HUES64 (cell line): Measurements from ENCODE around the gene SLC8A2. TPM values are rescaled to one million over a fixed set of nuclear protein-coding genes. Genes with fewer than 3 reads are reported as not detected.

Source experiments
- H3K27ac ChIP-seq: 2 replicates; pipeline ENCODE4 v1.7.0; 2013; ENCODE audit warnings: low read depth, low read length, inconsistent platforms
- H3K27me3 ChIP-seq: 2 replicates; pipeline ENCODE4 v1.6.1; 2013; ENCODE audit warnings: mild to moderate bottlenecking, low read length; ENCODE audit not compliant: insufficient read depth
- H3K36me3 ChIP-seq: 2 replicates; pipeline ENCODE4 v1.6.1; 2013; ENCODE audit warnings: mild to moderate bottlenecking, low read length; ENCODE audit not compliant: insufficient read depth
- H3K4me1 ChIP-seq: 2 replicates; pipeline ENCODE4 v1.6.1; 2013; ENCODE audit warnings: mild to moderate bottlenecking, low read length, moderate library complexity; ENCODE audit not compliant: insufficient read depth
- H3K4me3 ChIP-seq: 2 replicates; pipeline ENCODE4 v1.5.1; 2013; ENCODE audit warnings: mild to moderate bottlenecking, low read length, moderate library complexity
- H3K9ac ChIP-seq: 2 replicates; pipeline ENCODE4 v1.6.1; 2013; ENCODE audit warnings: mild to moderate bottlenecking, low read depth, low read length
- H3K9me3 ChIP-seq: 2 replicates; pipeline ENCODE4 v1.6.1; 2013; ENCODE audit warnings: low read depth, low read length; ENCODE audit not compliant: insufficient read depth
- WGBS: fragments of 150-250, 120-280 bp; methylation state at CpG from one replicate; pipeline ENCODE4 v1.1.7; 2013; ENCODE audit warnings: missing lambda C conversion rate; 5-methylcytosine and 5-hydroxymethylcytosine counted together
- polyA plus RNA-seq, 2 experiments: library from polyadenylated mRNA; stranded (reverse); fragments of 50-300 nt; gene quantifications; one replicate each; pipeline ENCODE4 v1.2.3, GENCODE V29; 2013

SLC8A2 gene
- polyA plus RNA-seq (2013, experiment 1 of 2), result 3.0 TPM
- polyA plus RNA-seq (2013, experiment 2 of 2), result 3.4 TPM

DNA sequence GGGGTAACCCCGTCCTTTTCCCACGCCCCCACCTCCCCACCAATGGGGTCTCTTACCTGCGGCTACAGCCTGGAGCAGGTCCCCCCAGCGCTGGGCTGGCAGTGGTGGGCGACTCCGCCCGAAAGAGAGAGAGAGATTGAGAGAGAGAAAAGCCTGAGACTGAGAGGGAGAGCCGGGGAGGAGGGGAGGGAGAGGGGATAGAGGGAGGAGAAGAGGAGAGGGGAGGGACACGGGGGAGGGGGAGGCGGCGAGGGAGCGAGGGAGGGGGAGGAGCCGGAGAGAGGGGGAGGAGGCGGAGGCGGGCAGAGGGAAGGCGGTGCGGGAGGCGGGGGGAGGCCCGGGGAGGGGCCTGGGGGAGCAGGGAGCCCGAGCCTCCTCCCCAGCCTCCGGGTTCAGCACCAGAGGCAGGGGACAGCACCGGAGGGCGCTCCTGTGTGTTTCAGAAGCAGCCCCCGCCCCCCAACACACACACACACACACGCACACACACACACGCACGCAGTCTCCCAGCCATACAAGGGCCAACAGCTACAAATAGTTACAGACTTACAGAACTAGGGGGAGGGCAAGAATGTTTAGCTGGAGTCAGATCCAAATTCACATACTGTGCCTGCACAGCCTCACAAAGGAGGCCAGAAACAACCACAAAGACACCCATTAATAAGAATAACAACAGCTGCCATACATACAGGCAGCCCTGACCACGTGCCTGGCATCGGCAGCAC lies at the start of gene SLC8A2:
SLC8A2 (minus strand) TSS at position 161 of the 725 bp plus-strand sequence. CDS start 5,490 bp downstream, outside the sequence.
- peaks cover 16% of the 10 kb centered on the region for H3K27me3 ChIP-seq
- peaks cover 14% of the 10 kb centered on the region; the same call in 1 of the 2 replicates for H3K4me1 ChIP-seq
- WGBS, result 6% methylated on average over 21 of the region's 29 CpGs
- H3K9ac ChIP-seq, result no peak within 1 kb of the TSS
- H3K27ac ChIP-seq, result no peak within 1 kb of the TSS
- H3K36me3 ChIP-seq, result no peaks in the 10 kb centered on the region
- peak within 1 kb of the TSS; percentile 69 for H3K4me3 ChIP-seq
- no peaks in the 10 kb centered on the region for H3K9me3 ChIP-seq

- Histone ChIP-seq H3K27me3 (no peaks in the 10 kb centered on the region), H3K9ac (no peak overlapping the region), H3K4me1 (no peaks in the 10 kb centered on the region), H3K36me3 (no peaks in the 10 kb centered on the region), H3K9me3 (no peaks in the 10 kb centered on the region), H3K27ac (no peak overlapping the region), H3K4me3 (no peak overlapping the region)
- WGBS, result 83% methylated on average over 6 of the region's 6 CpGs
Measured at GRCh38 chr19:47520839-47521238, 49.1 kb upstream of the SLC8A2 start.

DNA sequence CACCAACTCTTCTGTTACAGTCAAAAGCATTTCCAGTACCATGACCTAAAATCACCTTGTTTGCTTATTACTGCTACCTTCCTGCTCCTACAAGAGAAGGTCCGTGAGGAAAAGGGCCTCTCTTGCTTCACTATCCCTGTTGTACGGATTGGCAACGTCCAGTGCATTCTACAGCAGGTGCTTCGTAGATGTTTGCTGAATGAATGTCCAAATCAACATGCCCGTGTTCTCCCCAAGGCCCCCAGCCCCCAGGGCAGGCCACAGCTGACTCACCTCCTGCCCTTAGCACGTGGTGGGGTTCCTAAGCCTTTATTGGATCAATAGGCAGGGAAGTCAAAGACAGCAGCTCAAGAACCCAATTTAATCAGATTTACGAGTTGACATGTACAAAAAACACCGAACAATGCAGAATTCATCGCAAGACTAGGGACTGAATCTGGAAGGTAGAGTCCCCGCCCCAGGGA lies 48.7 kb upstream of the SLC8A2 start:
- H3K4me3 ChIP-seq, result no peak overlapping the region
- H3K27me3 ChIP-seq, result no peaks in the 10 kb centered on the region
- H3K9ac ChIP-seq, result no peak overlapping the region
- H3K36me3 ChIP-seq, result no peaks in the 10 kb centered on the region
- H3K27ac ChIP-seq, result no peak overlapping the region
- WGBS, result 74% methylated on average over 10 of the region's 10 CpGs
- H3K4me1 ChIP-seq, result no peaks in the 10 kb centered on the region
- H3K9me3 ChIP-seq, result no peaks in the 10 kb centered on the region

DNA sequence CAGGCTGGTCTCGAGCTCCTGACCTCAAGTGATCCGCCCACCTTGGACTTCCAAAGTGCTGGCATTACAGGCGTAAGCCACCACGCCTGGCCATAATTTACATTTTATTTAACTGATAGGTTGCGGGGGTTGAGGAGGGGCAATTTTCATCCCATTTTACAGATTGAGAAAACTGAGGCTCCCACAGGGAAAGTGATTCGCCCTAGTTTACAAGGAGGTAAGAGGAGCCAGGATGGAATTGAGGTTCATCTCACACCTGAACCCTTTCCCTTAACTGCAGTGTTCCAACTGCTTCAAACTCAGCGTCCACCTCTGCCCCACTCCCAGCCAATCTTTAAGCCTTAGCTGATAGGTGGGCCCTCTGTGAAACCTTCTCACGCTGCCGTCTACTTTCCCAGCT lies 47.2 kb upstream of the SLC8A2 start:
- Histone ChIP-seq H3K4me3 (no peak overlapping the region), H3K9ac (no peak overlapping the region), H3K27ac (no peak overlapping the region), H3K4me1 (no peaks in the 10 kb centered on the region), H3K9me3 (no peaks in the 10 kb centered on the region), H3K27me3 (no peaks in the 10 kb centered on the region), H3K36me3 (no peaks in the 10 kb centered on the region)
- 89% methylated on average over 9 of the region's 9 CpGs for WGBS

- 96% methylated on average over 4 of the region's 4 CpGs for WGBS
- no peak overlapping the region for H3K4me3 ChIP-seq
- no peak overlapping the region for H3K27ac ChIP-seq
- no peaks in the 10 kb centered on the region for H3K27me3 ChIP-seq
- no peaks in the 10 kb centered on the region for H3K36me3 ChIP-seq
- no peak overlapping the region for H3K9ac ChIP-seq
- H3K9me3 ChIP-seq, result no peaks in the 10 kb centered on the region
- no peaks in the 10 kb centered on the region for H3K4me1 ChIP-seq
Measured at GRCh38 chr19:47518139-47518538, 46.4 kb upstream of the SLC8A2 start.

GRCh38 chr19:47514869-47515588 lies 43.3 kb upstream of the SLC8A2 start, which contains the start of gene NAPA:
Gene NAPA, minus strand, starts transcription at chr19:47515063. Its CDS starts 123 bp downstream, at chr19:47514940.
- under 1% methylated on average over 78 of the region's 78 CpGs for WGBS
- Histone ChIP-seq H3K27ac (peak within 1 kb of the TSS; percentile 81), H3K4me3 (peak within 1 kb of the TSS; percentile 96), H3K4me1 (no peaks in the 10 kb centered on the region), H3K9ac (peak within 1 kb of the TSS; percentile 89), H3K9me3 (no peaks in the 10 kb centered on the region), H3K27me3 (no peaks in the 10 kb centered on the region), H3K36me3 (no peaks in the 10 kb centered on the region)

- Histone ChIP-seq H3K4me1 (no peaks in the 10 kb centered on the region), H3K4me3 (peak overlapping the region; percentile 96), H3K9ac (peak overlapping the region; percentile 89), H3K36me3 (no peaks in the 10 kb centered on the region), H3K27me3 (no peaks in the 10 kb centered on the region), H3K27ac (peak overlapping the region; percentile 81), H3K9me3 (no peaks in the 10 kb centered on the region)
- 9% methylated on average over 40 of the region's 40 CpGs for WGBS
Measured at GRCh38 chr19:47514151-47514868, 42.6 kb upstream of the SLC8A2 start.

GRCh38 chr19:47512948-47513319 lies 41.2 kb upstream of the SLC8A2 start:
- H3K9me3 ChIP-seq, result no peaks in the 10 kb centered on the region
- no peak overlapping the region for H3K27ac ChIP-seq
- H3K9ac ChIP-seq, result no peak overlapping the region
- no peaks in the 10 kb centered on the region for H3K27me3 ChIP-seq
- no peaks in the 10 kb centered on the region for H3K4me1 ChIP-seq
- WGBS, result 81% methylated on average over 8 of the region's 8 CpGs
- H3K4me3 ChIP-seq, result no peak overlapping the region
- H3K36me3 ChIP-seq, result no peaks in the 10 kb centered on the region

DNA sequence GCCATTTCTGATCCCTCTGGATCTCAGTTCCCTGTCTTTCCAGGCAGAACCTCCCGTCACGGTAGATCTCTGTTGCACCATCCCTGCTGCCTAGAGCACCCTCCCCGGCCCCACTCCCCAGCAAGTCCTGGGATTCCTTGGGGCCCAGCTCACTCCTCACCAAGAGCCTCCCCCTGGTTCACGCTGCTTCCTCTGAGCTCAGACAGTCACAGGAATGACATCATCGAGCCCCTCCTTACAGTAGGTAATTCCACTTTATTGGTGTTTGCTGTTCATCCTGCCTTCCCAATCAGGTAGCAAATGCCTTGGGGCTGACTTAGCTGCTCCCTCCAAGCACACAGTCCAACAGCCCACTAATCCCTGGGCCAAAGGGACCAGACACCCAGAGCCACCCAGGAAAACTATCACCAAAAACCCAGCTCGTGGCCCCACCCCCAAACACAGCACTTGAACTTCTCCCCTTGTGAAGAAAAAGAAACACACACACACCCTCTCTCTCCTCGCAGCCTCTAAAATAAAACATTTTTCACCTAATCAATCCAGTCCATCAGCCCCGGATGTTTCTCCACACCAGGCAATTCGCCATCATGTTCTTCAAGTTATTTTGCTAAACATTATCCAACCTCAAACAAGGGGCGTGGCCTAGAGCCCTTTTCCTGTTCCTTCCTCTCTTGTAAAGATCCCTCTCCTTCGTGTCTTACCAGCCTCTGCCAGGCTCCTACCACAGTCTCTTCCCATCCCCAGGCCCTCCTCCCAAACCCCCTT lies 40.7 kb upstream of the SLC8A2 start:
- H3K27ac ChIP-seq, result no peak overlapping the region
- no peaks in the 10 kb centered on the region for H3K9me3 ChIP-seq
- no peak overlapping the region for H3K4me3 ChIP-seq
- H3K27me3 ChIP-seq, result no peaks in the 10 kb centered on the region
- WGBS, result 84% methylated on average over 11 of the region's 11 CpGs
- H3K4me1 ChIP-seq, result no peaks in the 10 kb centered on the region
- H3K9ac ChIP-seq, result no peak overlapping the region
- H3K36me3 ChIP-seq, result no peaks in the 10 kb centered on the region

GRCh38 chr19:47511681-47512080 lies 40.0 kb upstream of the SLC8A2 start:
- WGBS, result 91% methylated on average over 7 of the region's 7 CpGs
- no peaks in the 10 kb centered on the region for H3K27me3 ChIP-seq
- no peak overlapping the region for H3K27ac ChIP-seq
- H3K4me3 ChIP-seq, result no peak overlapping the region
- H3K9me3 ChIP-seq, result no peaks in the 10 kb centered on the region
- no peaks in the 10 kb centered on the region for H3K36me3 ChIP-seq
- H3K9ac ChIP-seq, result no peak overlapping the region
- H3K4me1 ChIP-seq, result no peaks in the 10 kb centered on the region
